ENCODE data around the gene PTCRA.

DNA sequence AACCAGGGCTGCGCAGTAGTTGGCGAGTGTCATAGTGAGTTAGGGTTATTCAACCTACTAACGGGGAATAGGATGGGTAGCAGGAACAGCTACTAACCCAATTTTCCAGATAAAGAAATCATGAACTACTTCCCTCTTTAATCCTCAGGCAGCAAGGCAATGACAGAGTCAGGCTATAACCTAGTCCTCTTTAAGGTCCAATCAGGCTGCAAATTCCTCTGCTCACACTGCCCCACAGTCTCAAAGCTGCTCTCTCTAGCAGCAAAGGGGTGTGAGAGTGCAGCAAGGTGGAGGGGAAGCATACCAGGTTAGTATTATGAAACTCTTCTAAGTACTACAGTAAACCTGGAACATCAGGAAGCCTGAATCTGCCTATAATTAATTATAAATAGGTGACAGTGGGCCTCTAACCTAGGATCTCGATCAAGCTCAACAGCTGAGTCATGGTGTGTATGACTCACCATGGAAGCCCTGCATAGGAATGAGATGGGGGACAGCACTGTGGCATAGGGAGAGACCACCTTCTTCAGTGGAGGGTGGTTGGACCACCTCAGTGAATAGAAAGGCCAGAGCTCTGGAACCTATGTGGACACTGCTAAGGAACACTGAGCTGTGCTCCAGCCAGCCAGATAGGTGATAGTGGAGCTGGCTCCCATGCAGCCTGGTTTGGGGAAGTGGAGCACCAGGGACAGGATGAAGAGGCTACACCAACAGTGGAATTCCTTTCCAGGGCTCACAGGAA is 55.2 kb downstream of the PTCRA start:
- TF ChIP-seq, protein P1, sequence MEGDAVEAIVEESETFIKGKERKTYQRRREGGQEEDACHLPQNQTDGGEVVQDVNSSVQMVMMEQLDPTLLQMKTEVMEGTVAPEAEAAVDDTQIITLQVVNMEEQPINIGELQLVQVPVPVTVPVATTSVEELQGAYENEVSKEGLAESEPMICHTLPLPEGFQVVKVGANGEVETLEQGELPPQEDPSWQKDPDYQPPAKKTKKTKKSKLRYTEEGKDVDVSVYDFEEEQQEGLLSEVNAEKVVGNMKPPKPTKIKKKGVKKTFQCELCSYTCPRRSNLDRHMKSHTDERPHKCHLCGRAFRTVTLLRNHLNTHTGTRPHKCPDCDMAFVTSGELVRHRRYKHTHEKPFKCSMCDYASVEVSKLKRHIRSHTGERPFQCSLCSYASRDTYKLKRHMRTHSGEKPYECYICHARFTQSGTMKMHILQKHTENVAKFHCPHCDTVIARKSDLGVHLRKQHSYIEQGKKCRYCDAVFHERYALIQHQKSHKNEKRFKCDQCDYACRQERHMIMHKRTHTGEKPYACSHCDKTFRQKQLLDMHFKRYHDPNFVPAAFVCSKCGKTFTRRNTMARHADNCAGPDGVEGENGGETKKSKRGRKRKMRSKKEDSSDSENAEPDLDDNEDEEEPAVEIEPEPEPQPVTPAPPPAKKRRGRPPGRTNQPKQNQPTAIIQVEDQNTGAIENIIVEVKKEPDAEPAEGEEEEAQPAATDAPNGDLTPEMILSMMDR (IDR thresholded peaks at IDR 0.05) = no peak
- TF ChIP-seq EP300 (IDR thresholded peaks at IDR 0.05) (no peak), MYC (IDR thresholded peaks at IDR 0.05; ENCODE audit: borderline replicate concordance, low read length) (no peak), CHD2 (IDR thresholded peaks at IDR 0.05; ENCODE audit: low read length, partially characterized antibody) (no peak), MAFK (IDR thresholded peaks at IDR 0.05; ENCODE audit: partially characterized antibody) (peak; percentile 3), POLR2A (IDR thresholded peaks at IDR 0.05; ENCODE audit: low read length) (no peak), JUNB (IDR thresholded peaks at IDR 0.05) (no peak)
- TF ChIP-seq, protein P2, sequence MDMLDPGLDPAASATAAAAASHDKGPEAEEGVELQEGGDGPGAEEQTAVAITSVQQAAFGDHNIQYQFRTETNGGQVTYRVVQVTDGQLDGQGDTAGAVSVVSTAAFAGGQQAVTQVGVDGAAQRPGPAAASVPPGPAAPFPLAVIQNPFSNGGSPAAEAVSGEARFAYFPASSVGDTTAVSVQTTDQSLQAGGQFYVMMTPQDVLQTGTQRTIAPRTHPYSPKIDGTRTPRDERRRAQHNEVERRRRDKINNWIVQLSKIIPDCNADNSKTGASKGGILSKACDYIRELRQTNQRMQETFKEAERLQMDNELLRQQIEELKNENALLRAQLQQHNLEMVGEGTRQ (IDR thresholded peaks at IDR 0.05) = no peak
- TF ChIP-seq, protein P3, sequence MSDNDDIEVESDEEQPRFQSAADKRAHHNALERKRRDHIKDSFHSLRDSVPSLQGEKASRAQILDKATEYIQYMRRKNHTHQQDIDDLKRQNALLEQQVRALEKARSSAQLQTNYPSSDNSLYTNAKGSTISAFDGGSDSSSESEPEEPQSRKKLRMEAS (IDR thresholded peaks at IDR 0.05) = no peak
- TF ChIP-seq, protein P4, sequence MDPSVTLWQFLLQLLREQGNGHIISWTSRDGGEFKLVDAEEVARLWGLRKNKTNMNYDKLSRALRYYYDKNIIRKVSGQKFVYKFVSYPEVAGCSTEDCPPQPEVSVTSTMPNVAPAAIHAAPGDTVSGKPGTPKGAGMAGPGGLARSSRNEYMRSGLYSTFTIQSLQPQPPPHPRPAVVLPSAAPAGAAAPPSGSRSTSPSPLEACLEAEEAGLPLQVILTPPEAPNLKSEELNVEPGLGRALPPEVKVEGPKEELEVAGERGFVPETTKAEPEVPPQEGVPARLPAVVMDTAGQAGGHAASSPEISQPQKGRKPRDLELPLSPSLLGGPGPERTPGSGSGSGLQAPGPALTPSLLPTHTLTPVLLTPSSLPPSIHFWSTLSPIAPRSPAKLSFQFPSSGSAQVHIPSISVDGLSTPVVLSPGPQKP (IDR thresholded peaks at IDR 0.05; ENCODE audit: low read depth, low read length) = no peak
